Heart right ventricle (tissue), 16 donors: ENCODE measurements around the gene MCF2L2. TPM values are rescaled to one million over a fixed set of nuclear protein-coding genes. Genes with fewer than 3 reads are reported as not detected.

Experiments used
- ATAC-seq, 8 donors: fragments of 200-7000 bp; cut with Tn5 transposase; one replicate each; pipeline ENCODE4 v1.9.1; 2020; ENCODE audit warnings: mild to moderate bottlenecking in 8 of 8, moderate library complexity in 8 of 8, moderate number of reproducible peaks in 1 of 8
- DNase-seq, 2 donors: peaks; one replicate each; pipeline ENCODE4 v3.0.0-alpha.2; 2020
- H3K27ac ChIP-seq, 10 donors: fragments of 200-600 bp; sonication (generic) in 2 of 10; one replicate each; pipeline versions ENCODE4 v1.5.0 to v1.8.0; 2020 to 2022; ENCODE audit warnings: mild to moderate bottlenecking in 3 of 10
- H3K27me3 ChIP-seq, 7 donors: fragments of 200-600 bp; one replicate each; pipeline ENCODE4 v1.8.0; 2021 to 2022; ENCODE audit warnings: mild to moderate bottlenecking in 2 of 7
- H3K36me3 ChIP-seq, 9 donors: fragments of 200-600 bp; sonication (generic) in 1 of 9; one replicate each; pipeline versions ENCODE4 v1.5.0 to v1.8.0; 2020 to 2022; ENCODE audit warnings: mild to moderate bottlenecking in 2 of 9
- H3K4me1 ChIP-seq, 9 donors: fragments of 200-600 bp; sonication (generic) in 1 of 9; one replicate each; pipeline versions ENCODE4 v1.5.0 to v1.8.0; 2020 to 2022; ENCODE audit warnings: mild to moderate bottlenecking in 4 of 9
- H3K4me3 ChIP-seq, 10 donors: fragments of 200-600 bp; sonication (generic) in 2 of 10; one replicate each; pipeline versions ENCODE4 v1.5.0 to v1.8.0; 2020 to 2022; ENCODE audit warnings: mild to moderate bottlenecking in 7 of 10, moderate library complexity in 2 of 10
- H3K9me3 ChIP-seq, 11 donors: fragments of 200-600 bp in 10 of 11; sonication (generic) in 2 of 11; one replicate each; pipeline versions ENCODE4 v1.5.0 to v1.8.0; 2013 to 2022; ENCODE audit warnings: mild to moderate bottlenecking in 2 of 11, control low read depth in 1 of 11, moderate library complexity in 1 of 11
- CTCF ChIP-seq, 9 donors: fragments of 200-600 bp; sonication (generic) in 2 of 9; IDR thresholded peaks; one replicate each; pipeline versions ENCODE4 v1.5.0 to v1.8.0; 2021 to 2022; ENCODE audit warnings: antibody characterized with exemption in 9 of 9, mild to moderate bottlenecking in 5 of 9, moderate library complexity in 1 of 9
- WGBS, 2 donors: extraction: QIAGEN DNeasy Blood & Tissue Kit; methylation state at CpG; one replicate each; pipeline ENCODE4 v1.1.7; 2013; ENCODE audit warnings: inconsistent platforms in 1 of 2; 5-methylcytosine and 5-hydroxymethylcytosine counted together
- intact Hi-C, 10 donors: fragments of 100-400 bp; cut with DNase I; formaldehyde crosslinking; loops; one replicate each; pipeline versions ENCODE4 v1.11.1 to v1.14.2; 2022
- polyA plus RNA-seq, 2 donors: library from polyadenylated mRNA; stranded (reverse); fragments of 200-250 nt; gene quantifications; one replicate each; pipeline ENCODE4 v1.2.3, GENCODE V29; 2013
- total RNA-seq, 10 donors: library from RNA; stranded (reverse); fragmentation: NEBNext Ultra II Directional in 3 of 10; extraction: Animal tissue kit (Norgen Biotek cat#: 25700) in 3 of 10; gene quantifications; one replicate each; pipeline versions ENCODE4 v1.2.1 to v1.2.4, GENCODE V29; 2021 to 2023
- donor health status: Arrhythmogenic right ventricular cardiomyopathy.
- donor health status: ischemic (EF 13 %, LVEDD 7.1; RV severe dilation, severe dysfunction).
- donor health status: healthy with polysubstance abuse.
- donor health status: DM: no; HTN: yes; CAD: no.
- donor health status: DM: no; HTN: no; CAD: no.
- donor health status: ischemic (EF 25% LVEDD 6.9; RV normal size, moderate dysfunction).
- donor health status: ischemic (EF 25% LVEDD 5.7; RV mildly dilated, moderate dysfunction).
- donor health status: healthy.
- donor health status: DM: yes; HTN: yes; CAD: no.
- donor health status: Ischemic cardiomyopathy.
- donor health status: ischemic (EF 35%, LVEDD 5.7; RV mildly dilated, moderate dysfunction).
- donor health status: nonischemic (EF 11% LVEDD 7.7; RV severe dilation, severe dysfunction).
- donor health status: DM: yes; HTN: yes; CAD: no.
- donor health status: PGD.
- donor health status: ischemic (EF 29% LVEDD 5.4; RV normal size, mild dysfunction).
- donor health status: nonischemic (EF 23%, LVEDD 6.1; RV moderate dilation, normal function).

Gene MCF2L2
- total and polyA plus RNA-seq, 12 donors: 0.09 to 1.5 (median 0.40) TPM; not detected in 1

GRCh38 chr3:183226333-183226890, 202.0 kb downstream of the MCF2L2 start:
- Histone ChIP-seq H3K27me3 (no peaks in the 10 kb centered on the region), H3K9me3 (no peaks in the 10 kb centered on the region), H3K4me3 (no peak overlapping the region), H3K27ac (no peak overlapping the region), H3K36me3 (no peaks in the 10 kb centered on the region), H3K4me1 (no peaks in the 10 kb centered on the region)
- 94 to 95% methylated on average over 9 of the region's 9 CpGs for WGBS, 2 donors
- ATAC-seq (no peak), DNase-seq (no peak)
- no peak for TF ChIP-seq CTCF (IDR thresholded peaks at IDR 0.05)
- intact Hi-C loops: no loop called here

- DNase-seq (no peak), ATAC-seq (no peak)
- 76 to 84% methylated on average over 11 of the region's 11 CpGs for WGBS, 2 donors
- no peaks in the 10 kb centered on the region for H3K4me1 ChIP-seq
- TF ChIP-seq CTCF (IDR thresholded peaks at IDR 0.05): no peak
- H3K36me3 ChIP-seq: no peaks in the 10 kb centered on the region
- H3K9me3 ChIP-seq: no peaks in the 10 kb centered on the region
- no peak overlapping the region for H3K4me3 ChIP-seq
- intact Hi-C loops: no loop called here
- no peaks in the 10 kb centered on the region for H3K27me3 ChIP-seq
- no peak overlapping the region for H3K27ac ChIP-seq
Measured at GRCh38 chr3:183224180-183224970, 204.0 kb downstream of the MCF2L2 start.

- no peaks in the 10 kb centered on the region for H3K36me3 ChIP-seq
- DNase-seq: no peak
- H3K4me3 ChIP-seq: no peak overlapping the region
- no peaks in the 10 kb centered on the region for H3K9me3 ChIP-seq
- TF ChIP-seq CTCF (IDR thresholded peaks at IDR 0.05): no peak
- H3K27me3 ChIP-seq: no peaks in the 10 kb centered on the region
- no peak for ATAC-seq
- intact Hi-C loops: no loop called here
- H3K4me1 ChIP-seq: peaks cover 0 to 3% (median 0%) of the 10 kb centered on the region in 9 donors
- 95 to 97% methylated on average over 3 of the region's 3 CpGs for WGBS, 2 donors
- no peak overlapping the region for H3K27ac ChIP-seq
Measured at GRCh38 chr3:183222631-183223235, 205.7 kb downstream of the MCF2L2 start.

- H3K27me3 ChIP-seq: no peaks in the 10 kb centered on the region
- H3K4me3 ChIP-seq: no peak overlapping the region
- peaks cover 0 to 3% (median 0%) of the 10 kb centered on the region in 9 donors for H3K4me1 ChIP-seq
- WGBS, 2 donors: 65 to 69% methylated on average over 5 of the region's 5 CpGs
- ATAC-seq (no peak), DNase-seq (no peak)
- no peaks in the 10 kb centered on the region for H3K36me3 ChIP-seq
- no peak for TF ChIP-seq CTCF (IDR thresholded peaks at IDR 0.05)
- H3K27ac ChIP-seq: no peak overlapping the region
- no peaks in the 10 kb centered on the region for H3K9me3 ChIP-seq
- intact Hi-C loops: no loop called here
Measured at GRCh38 chr3:183220828-183221227, 207.6 kb downstream of the MCF2L2 start.
